Pancreas (tissue), 10 donors: Measurements from ENCODE around the gene HSD11B1. TPM values are rescaled to one million over a fixed set of nuclear protein-coding genes. Genes with fewer than 3 reads are reported as not detected.

ENCODE experiments used
- ATAC-seq, 4 donors: fragments of 200-7000 bp; cut with Tn5 transposase; one replicate each; pipeline versions ENCODE4 v1.8.0 to v1.9.1; 2020; ENCODE audit warnings: mild to moderate bottlenecking in 4 of 4, moderate library complexity in 4 of 4
- DNase-seq, 6 donors: peaks; one replicate each; pipeline ENCODE4 v3.0.0-alpha.2; 2020
- FAIRE-seq: peaks from 2 replicates; lab custom pipeline; 2012; peaks lifted over from hg19 to GRCh38; lab: Jason Lieb, UNC
- H3K27ac ChIP-seq, 4 donors: fragments of 200-600 bp; sonication (generic); 1 replicate in 3 of 4; 2 replicates in 1 of 4; pipeline versions ENCODE4 v1.5.0 to v1.8.0; 2020
- H3K27me3 ChIP-seq, 4 donors: fragments of 200-600 bp; one replicate each; pipeline ENCODE4 v1.8.0; 2021
- H3K36me3 ChIP-seq, 3 donors: fragments of 200-600 bp; sonication (generic) in 1 of 3; one replicate each; pipeline versions ENCODE4 v1.5.0 to v1.8.0; 2020 to 2021
- H3K4me1 ChIP-seq, 3 donors: fragments of 200-600 bp; one replicate each; pipeline ENCODE4 v1.8.0; 2021
- H3K4me3 ChIP-seq, 4 donors: fragments of 200-600 bp; sonication (generic) in 2 of 4; one replicate each; pipeline versions ENCODE4 v1.5.0 to v1.8.0; 2020 to 2021
- H3K9me3 ChIP-seq, 4 donors: fragments of 200-600 bp; one replicate each; pipeline ENCODE4 v1.8.0; 2021
- WGBS, 2 donors: extraction: QIAGEN DNeasy Blood & Tissue Kit; methylation state at CpG; one replicate each; pipeline ENCODE4 v1.1.7; 2013; 5-methylcytosine and 5-hydroxymethylcytosine counted together
- intact Hi-C, 3 donors: fragments of 100-400 bp; cut with DNase I; formaldehyde crosslinking; loops; one replicate each; pipeline versions ENCODE4 v1.11.1 to v1.14.2; 2022
- polyA plus RNA-seq, 2 donors: library from polyadenylated mRNA; stranded (reverse); fragments of 200-250 nt; gene quantifications; one replicate each; pipeline ENCODE4 v1.2.3, GENCODE V29; 2013
- total RNA-seq, 6 donors: library from RNA; stranded (reverse); fragmentation: NEBNext Ultra II Directional in 4 of 6; extraction: Animal tissue kit (Norgen Biotek cat#: 25700) in 4 of 6; gene quantifications; one replicate each; pipeline versions ENCODE4 v1.2.1 to v1.2.4, GENCODE V29; 2021 to 2023
- TF ChIP-seq, protein P1 (sequence below), 4 donors: fragments of 200-600 bp; sonication (generic) in 3 of 4; IDR thresholded peaks; one replicate each; pipeline versions ENCODE4 v1.5.0 to v1.8.0; 2021; ENCODE audit warnings: antibody characterized with exemption in 4 of 4
- donor health status: healthy with polysubstance abuse.
- donor health status: DM: no; HTN: no; CAD: no; lungs with moderate emphysema.
- donor health status: DM: no; HTN: no; CAD: no.
- donor health status: control.
- donor health status: control.
- donor health status: Bipolar disorder and iron deficiency.
- donor health status: DM: yes; HTN: yes; CAD: no.
- donor health status: DM: no; HTN: no; CAD: no.
- donor health status: DM: no; HTN: no; CAD: no.
- donor health status: DM: yes; HTN: yes; CAD: no.

HSD11B1 gene
- total and polyA plus RNA-seq, 8 donors: 0.47 to 5.6 (median 1.0) TPM; not detected in 2

DNA sequence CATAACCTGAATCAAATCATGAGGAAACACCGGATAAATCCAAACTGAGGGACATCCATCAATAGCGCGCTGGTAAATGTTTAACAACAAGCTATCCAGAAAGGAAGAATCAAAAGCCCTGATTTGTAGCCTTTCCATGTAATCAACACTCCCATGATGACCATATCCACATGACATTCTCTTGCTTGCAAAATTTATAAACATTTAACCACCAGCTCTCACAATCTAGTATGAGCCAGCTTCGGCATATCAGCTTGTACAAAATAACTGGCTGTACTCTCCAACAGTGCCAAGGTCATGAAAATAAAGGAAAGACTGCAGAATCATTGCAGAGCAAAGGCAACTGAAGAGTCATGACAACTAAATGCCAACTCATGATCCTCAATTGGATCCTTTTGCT lies 15.7 kb downstream of the HSD11B1 start:
- H3K4me3 ChIP-seq: no peak overlapping the region
- H3K27ac ChIP-seq: no peak overlapping the region
- 56 to 62% methylated on average over 4 of the region's 4 CpGs for WGBS, 2 donors
- no peaks in the 10 kb centered on the region for H3K4me1 ChIP-seq
- TF ChIP-seq, protein P1, sequence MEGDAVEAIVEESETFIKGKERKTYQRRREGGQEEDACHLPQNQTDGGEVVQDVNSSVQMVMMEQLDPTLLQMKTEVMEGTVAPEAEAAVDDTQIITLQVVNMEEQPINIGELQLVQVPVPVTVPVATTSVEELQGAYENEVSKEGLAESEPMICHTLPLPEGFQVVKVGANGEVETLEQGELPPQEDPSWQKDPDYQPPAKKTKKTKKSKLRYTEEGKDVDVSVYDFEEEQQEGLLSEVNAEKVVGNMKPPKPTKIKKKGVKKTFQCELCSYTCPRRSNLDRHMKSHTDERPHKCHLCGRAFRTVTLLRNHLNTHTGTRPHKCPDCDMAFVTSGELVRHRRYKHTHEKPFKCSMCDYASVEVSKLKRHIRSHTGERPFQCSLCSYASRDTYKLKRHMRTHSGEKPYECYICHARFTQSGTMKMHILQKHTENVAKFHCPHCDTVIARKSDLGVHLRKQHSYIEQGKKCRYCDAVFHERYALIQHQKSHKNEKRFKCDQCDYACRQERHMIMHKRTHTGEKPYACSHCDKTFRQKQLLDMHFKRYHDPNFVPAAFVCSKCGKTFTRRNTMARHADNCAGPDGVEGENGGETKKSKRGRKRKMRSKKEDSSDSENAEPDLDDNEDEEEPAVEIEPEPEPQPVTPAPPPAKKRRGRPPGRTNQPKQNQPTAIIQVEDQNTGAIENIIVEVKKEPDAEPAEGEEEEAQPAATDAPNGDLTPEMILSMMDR (IDR thresholded peaks at IDR 0.05): no peak
- peak in 3 of 4 donors; percentile 37 to 77 (median 55) for ATAC-seq
- H3K9me3 ChIP-seq: no peaks in the 10 kb centered on the region
- intact Hi-C loops: no loop called here
- no peak for DNase-seq
- no peaks in the 10 kb centered on the region for H3K27me3 ChIP-seq
- no peaks in the 10 kb centered on the region for H3K36me3 ChIP-seq
- FAIRE-seq: no peak

DNA sequence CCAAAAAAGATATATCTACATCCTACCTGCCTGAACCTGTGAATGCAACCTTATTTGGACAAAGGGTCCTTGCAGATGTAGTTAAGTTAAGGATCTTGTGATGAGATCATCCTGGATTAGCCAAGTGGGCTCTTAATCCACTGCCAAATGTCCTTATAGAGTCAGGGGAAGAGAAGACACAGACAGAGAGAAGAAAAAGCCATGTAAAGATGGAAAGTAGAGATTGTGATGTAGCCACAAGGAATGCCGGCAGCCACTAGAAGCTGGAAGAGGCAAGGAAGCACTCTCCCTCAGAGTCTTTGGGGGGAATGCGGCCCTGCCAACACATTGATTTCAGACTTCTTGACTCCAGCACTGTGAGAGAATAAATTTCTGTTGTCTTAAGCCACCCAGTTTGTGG lies 16.2 kb downstream of the HSD11B1 start:
- ATAC-seq: no peak
- no peaks in the 10 kb centered on the region for H3K27me3 ChIP-seq
- no peak overlapping the region for H3K4me3 ChIP-seq
- TF ChIP-seq, protein P1 (IDR thresholded peaks at IDR 0.05): no peak
- intact Hi-C loops: no loop called here
- no peaks in the 10 kb centered on the region for H3K36me3 ChIP-seq
- no peaks in the 10 kb centered on the region for H3K9me3 ChIP-seq
- no peak overlapping the region for H3K27ac ChIP-seq
- WGBS, 2 donors: 91 to 96% methylated on average over 2 of the region's 2 CpGs
- no peaks in the 10 kb centered on the region for H3K4me1 ChIP-seq
- FAIRE-seq: no peak
- DNase-seq: no peak

- no peaks in the 10 kb centered on the region for H3K36me3 ChIP-seq
- no peak for ATAC-seq
These were observed 16.7 kb downstream of the HSD11B1 start for GRCh38 chr1:209721323-209721722.

GRCh38 chr1:209723265-209723664 lies 18.6 kb downstream of the HSD11B1 start:
- Histone ChIP-seq H3K4me3 (no peak overlapping the region), H3K36me3 (no peaks in the 10 kb centered on the region), H3K27me3 (no peaks in the 10 kb centered on the region), H3K4me1 (no peaks in the 10 kb centered on the region), H3K9me3 (no peaks in the 10 kb centered on the region), H3K27ac (no peak overlapping the region)
- TF ChIP-seq, protein P1 (IDR thresholded peaks at IDR 0.05): no peak
- intact Hi-C loops: no loop called here
- ATAC-seq (no peak), DNase-seq (no peak), FAIRE-seq (no peak)
- WGBS, 2 donors: 90 to 96% methylated on average over 3 of the region's 3 CpGs

More at GRCh38 chr1:209721323-209721722, 16.7 kb downstream of the HSD11B1 start:
- 87 to 94% methylated on average over 1 of the region's 1 CpG for WGBS, 2 donors
- Histone ChIP-seq H3K27ac (no peak overlapping the region), H3K4me1 (no peaks in the 10 kb centered on the region), H3K27me3 (no peaks in the 10 kb centered on the region), H3K4me3 (no peak overlapping the region), H3K9me3 (no peaks in the 10 kb centered on the region)
- DNase-seq: no peak
- no peak for FAIRE-seq
- TF ChIP-seq, protein P1 (IDR thresholded peaks at IDR 0.05): no peak
- intact Hi-C loops: no loop called here

GRCh38 chr1:209723756-209724693 lies 19.4 kb downstream of the HSD11B1 start:
- WGBS, 2 donors: 67 to 68% methylated on average over 3 of the region's 3 CpGs

More at GRCh38 chr1:209723756-209724693, 19.4 kb downstream of the HSD11B1 start:
- intact Hi-C loops: no loop called here
- H3K9me3 ChIP-seq: no peaks in the 10 kb centered on the region
- FAIRE-seq (no peak), ATAC-seq (no peak), DNase-seq (no peak)
- no peaks in the 10 kb centered on the region for H3K4me1 ChIP-seq
- H3K27ac ChIP-seq: no peak overlapping the region
- TF ChIP-seq, protein P1 (IDR thresholded peaks at IDR 0.05): no peak
- no peak overlapping the region for H3K4me3 ChIP-seq
- no peaks in the 10 kb centered on the region for H3K36me3 ChIP-seq
- H3K27me3 ChIP-seq: no peaks in the 10 kb centered on the region
